IMR-90 (cell line): ENCODE data around the gene HIGD2B. TPM values are rescaled to one million over a fixed set of nuclear protein-coding genes. Genes with fewer than 3 reads are reported as not detected.
A peak's percentile ranks its signal among the peaks of the same experiment; 100 is the strongest.

Source experiments
- ATAC-seq: fragments of 200-7000 bp; cut with Tn5 transposase; 2 replicates; pipeline ENCODE4 v1.9.1; 2020; ENCODE audit warnings: low read depth, mild to moderate bottlenecking, moderate library complexity
- BruUV-seq: library from RNA; stranded (reverse); fragments of 400-500 nt; replicated peaks from 2 replicates; lab custom pipeline; 2021; lab: Mats Ljungman, UMichigan
- CTCF ChIA-PET: fragments of 300-600 bp; formaldehyde crosslinking; extraction: SDS; loops from one replicate; lab custom pipeline; 2021; ENCODE audit warnings: antibody characterized with exemption; lab: Yijun Ruan, JAX
- POLR2A ChIA-PET: fragments of 300-600 bp; sonication (Branson Sonifier 250); formaldehyde crosslinking; loops from one replicate; lab custom pipeline; 2022; ENCODE audit warnings: antibody characterized with exemption; ENCODE audit not compliant: unreplicated experiment; lab: Charles Lee
- DNase-seq: peaks from one replicate; pipeline ENCODE4 v3.0.0; 2013
- H2AFZ ChIP-seq: replicated peaks from 2 replicates; pipeline ENCODE3; 2013; ENCODE audit warnings: low read length, mild to moderate bottlenecking; ENCODE audit not compliant: poor library complexity
- H2AK5ac ChIP-seq: 2 replicates; pipeline ENCODE4 v1.6.1; 2013; ENCODE audit warnings: low read depth, low read length, inconsistent platforms
- H2AK9ac ChIP-seq: replicated peaks from 2 replicates; pipeline ENCODE3; 2013; ENCODE audit warnings: mild to moderate bottlenecking, low read depth, low read length, moderate library complexity; ENCODE audit not compliant: poor library complexity
- H2BK120ac ChIP-seq: 2 replicates; pipeline ENCODE4 v1.6.1; 2013; ENCODE audit warnings: low read depth, low read length, inconsistent platforms
- H2BK15ac ChIP-seq: 3 replicates; pipeline ENCODE4 v1.6.1; 2013; ENCODE audit warnings: low read depth, low read length, inconsistent platforms
- H2BK20ac ChIP-seq: 2 replicates; pipeline ENCODE4 v1.6.1; 2013; ENCODE audit warnings: low read depth, mild to moderate bottlenecking, inconsistent platforms, low read length, moderate library complexity
- H2BK5ac ChIP-seq: 2 replicates; pipeline ENCODE4 v1.6.1; 2013; ENCODE audit warnings: mild to moderate bottlenecking, low read depth, low read length, inconsistent platforms; ENCODE audit not compliant: poor library complexity, severe bottlenecking
- H3K14ac ChIP-seq: replicated peaks from 2 replicates; pipeline ENCODE4 v1.6.1; 2013; ENCODE audit warnings: low read depth, low read length, inconsistent platforms
- H3K18ac ChIP-seq: 2 replicates; pipeline ENCODE4 v1.6.1; 2013; ENCODE audit warnings: low read depth, low read length, control low read depth
- H3K23ac ChIP-seq: 2 replicates; pipeline ENCODE4 v1.6.1; 2013; ENCODE audit warnings: low read depth, low read length, inconsistent platforms
- H3K27ac ChIP-seq: 2 replicates; pipeline ENCODE4 v1.5.1; 2013; ENCODE audit warnings: mild to moderate bottlenecking, control low read depth, low read length; ENCODE audit not compliant: insufficient read depth
- H3K27me3 ChIP-seq: 2 replicates; pipeline ENCODE4 v1.6.1; 2013; ENCODE audit warnings: low read length; ENCODE audit not compliant: control insufficient read depth, insufficient read depth
- H3K36me3 ChIP-seq: 2 replicates; pipeline ENCODE4 v1.6.1; 2013; ENCODE audit warnings: low read length, mixed read lengths; ENCODE audit not compliant: control insufficient read depth, insufficient read depth
- H3K4ac ChIP-seq: 2 replicates; pipeline ENCODE4 v1.6.1; 2013; ENCODE audit warnings: low read depth, low read length, inconsistent platforms
- H3K4me1 ChIP-seq: 2 replicates; pipeline ENCODE4 v1.6.1; 2013; ENCODE audit warnings: low read length, mixed read lengths; ENCODE audit not compliant: control insufficient read depth, insufficient read depth
- H3K4me2 ChIP-seq: 2 replicates; pipeline ENCODE4 v1.6.1; 2013; ENCODE audit warnings: low read depth, mild to moderate bottlenecking, control low read depth, low read length, moderate library complexity
- H3K4me3 ChIP-seq: 2 replicates; pipeline ENCODE4 v1.5.1; 2013; ENCODE audit warnings: low read depth, mild to moderate bottlenecking, control low read depth, low read length, moderate library complexity; ENCODE audit not compliant: insufficient read depth
- H3K56ac ChIP-seq: 2 replicates; pipeline ENCODE4 v1.6.1; 2013; ENCODE audit warnings: low read length, inconsistent platforms; ENCODE audit not compliant: insufficient read depth; ENCODE audit errors: extremely low read depth
- H3K79me1 ChIP-seq, 2 experiments: 2 replicates each; pipeline ENCODE4 v1.6.1; 2013; ENCODE audit warnings: low read length in 2 of 2, inconsistent platforms in 1 of 2, low read depth in 1 of 2
- H3K9ac ChIP-seq: 2 replicates; pipeline ENCODE4 v1.6.1; 2013; ENCODE audit warnings: low read depth, low read length, control low read depth
- H3K9me1 ChIP-seq: 2 replicates; pipeline ENCODE4 v1.6.1; 2013; ENCODE audit warnings: low read length, inconsistent platforms; ENCODE audit not compliant: insufficient read depth
- H3K9me3 ChIP-seq: 2 replicates; pipeline ENCODE4 v1.6.1; 2013; ENCODE audit warnings: low read length; ENCODE audit not compliant: control insufficient read depth, insufficient read depth
- H4K20me1 ChIP-seq: 2 replicates; pipeline ENCODE4 v1.6.1; 2013; ENCODE audit warnings: low read length, inconsistent platforms; ENCODE audit not compliant: insufficient read depth
- H4K5ac ChIP-seq: 2 replicates; pipeline ENCODE4 v1.6.1; 2013; ENCODE audit warnings: mild to moderate bottlenecking, low read depth, low read length, control low read depth
- H4K8ac ChIP-seq, 2 experiments: 2 replicates each; pipeline ENCODE4 v1.6.1; 2013; ENCODE audit warnings: low read depth in 2 of 2, low read length in 2 of 2, control low read depth in 1 of 2, inconsistent platforms in 1 of 2
- H4K91ac ChIP-seq: 2 replicates; pipeline ENCODE4 v1.6.1; 2013; ENCODE audit warnings: low read depth, low read length, inconsistent platforms; ENCODE audit not compliant: insufficient read depth
- MAFK ChIP-seq: IDR thresholded peaks from 2 replicates; pipeline ENCODE4 v1.6.1; 2012; ENCODE audit warnings: low read depth, low read length, improper control_type of control experiment
- MXI1 ChIP-seq: IDR thresholded peaks from 2 replicates; pipeline ENCODE4 v1.6.1; 2012; ENCODE audit warnings: low read depth, mild to moderate bottlenecking, low read length, moderate library complexity, borderline replicate concordance
- WGBS, 2 experiments: methylation state at CpG; one replicate each; pipeline versions ENCODE4 v1.1.5 to v1.1.7; 2013; ENCODE audit warnings: missing lambda C conversion rate in 2 of 2; ENCODE audit not compliant: insufficient read length in 1 of 2; ENCODE audit errors: extremely low coverage in 2 of 2; 5-methylcytosine and 5-hydroxymethylcytosine counted together
- dilution Hi-C: fragments of 300-500 bp; cut with HindIII; formaldehyde crosslinking; loops from one replicate; pipeline ENCODE4 v1.14.3; 2018; ENCODE audit warnings: low sequenced_read_pairs; ENCODE audit not compliant: unreplicated experiment
- in situ Hi-C: fragments of 300-500 bp; cut with MboI; formaldehyde crosslinking; loops from 3 replicates; pipeline ENCODE4 v1.14.3; 2019; ENCODE audit warnings: low sequenced_read_pairs, inconsistent platforms, mixed read lengths
- intact Hi-C: fragments of 100-400 bp; cut with micrococcal nuclease; formaldehyde crosslinking; loops from 2 replicates; pipeline ENCODE4 v1.10.0; 2022
- polyA plus RNA-seq, 3 experiments: library from polyadenylated mRNA; depleted of rRNA; stranded (reverse); fragments of >200 nt; gene quantifications; 2 replicates each; pipeline ENCODE4 v1.2.3, GENCODE V29; 2012; ENCODE audit warnings: low replicate concordance in 1 of 3
- total RNA-seq: library from RNA; depleted of rRNA; stranded (reverse); fragments of >200 nt; gene quantifications from 2 replicates; pipeline ENCODE4 v1.2.3, GENCODE V29; 2012

Gene HIGD2B
- total and polyA plus RNA-seq, 2 of the 4 experiments (the other 2 are of a cell fraction), result not detected

GRCh38 chr15:72698938-72699337 is 13.0 kb upstream of the HIGD2B start:
- no peak overlapping the region for H3K4ac ChIP-seq
- no peaks in the 10 kb centered on the region for H3K9me1 ChIP-seq
- no peaks in the 10 kb centered on the region for H4K20me1 ChIP-seq
- H2BK120ac ChIP-seq, result no peak overlapping the region
- H2BK5ac ChIP-seq, result no peak overlapping the region
- no peak overlapping the region for H2BK15ac ChIP-seq
- no peak overlapping the region for H2BK20ac ChIP-seq
- H3K36me3 ChIP-seq, result no peaks in the 10 kb centered on the region
- no peaks in the 10 kb centered on the region for H3K4me1 ChIP-seq
- no CpG with 5 or more reads among the region's 5 CpGs for WGBS, 2 experiments
- no peak overlapping the region for H2AFZ ChIP-seq
- intact Hi-C loops, result no loop called here
- BruUV-seq, result no TSS peak
- H3K9me3 ChIP-seq, result no peaks in the 10 kb centered on the region
- ChIA-PET CTCF (no interaction called here), POLR2A (interaction anchor here (0.6 kb wide), 1 partner anchor 183 kb away, joined by 3 read pairs; no protein-coding TSS in a partner anchor)
- no peak overlapping the region for H4K8ac ChIP-seq
- H3K23ac ChIP-seq, result no peak overlapping the region
- H2AK5ac ChIP-seq, result no peak overlapping the region
- TF ChIP-seq MAFK, result peak; percentile 38; the same call in 1 of the 2 replicates
- no peak for TF ChIP-seq MXI1
- H2AK9ac ChIP-seq, result no peak overlapping the region
- ATAC-seq, result no peak
- H4K5ac ChIP-seq, result no peak overlapping the region
- dilution Hi-C loops, result no loop called here
- no peaks in the 10 kb centered on the region for H3K79me1 ChIP-seq
- H3K14ac ChIP-seq, result no peak overlapping the region
- no peaks in the 10 kb centered on the region for H3K27me3 ChIP-seq
- H4K91ac ChIP-seq, result no peak overlapping the region
- no peak overlapping the region for H3K4me3 ChIP-seq
- in situ Hi-C loops, result no loop called here
- no peak for DNase-seq
- no peak overlapping the region for H3K56ac ChIP-seq
- no peak overlapping the region for H3K18ac ChIP-seq
- no peak overlapping the region for H3K27ac ChIP-seq
- no peak overlapping the region for H3K4me2 ChIP-seq
- no peak overlapping the region for H3K9ac ChIP-seq
